HCT116 (cell line): Measurements from ENCODE around the gene GRIN1. TPM values are rescaled to one million over a fixed set of nuclear protein-coding genes. Genes with fewer than 3 reads are reported as not detected.

Experiments used
- ATAC-seq: fragments of 200-7000 bp; cut with Tn5 transposase; 2 replicates; pipeline ENCODE4 v1.9.1; 2020; ENCODE audit warnings: mild to moderate bottlenecking, moderate library complexity
- BruUV-seq: library from RNA; stranded (reverse); fragments of 400-500 nt; replicated peaks from 2 replicates; lab custom pipeline; 2021; lab: Mats Ljungman, UMichigan
- CTCF ChIA-PET: fragments of 300-600 bp; sonication (Branson Sonifier 250); formaldehyde crosslinking; loops from one replicate; lab custom pipeline; 2021; ENCODE audit warnings: antibody characterized with exemption; lab: Charles Lee
- POLR2A ChIA-PET: fragments of 300-600, 350-600 bp; sonication (Branson Sonifier 250); formaldehyde crosslinking; loops from one replicate; lab custom pipeline; 2021; ENCODE audit warnings: antibody characterized with exemption; lab: Charles Lee
- RAD21 ChIA-PET, 2 experiments: fragments of 300-600 bp; sonication (Branson Sonifier 250); formaldehyde crosslinking; loops; one replicate each; lab custom pipeline; 2023; ENCODE audit warnings: low total read pairs in 2 of 2; ENCODE audit not compliant: uncharacterized antibody in 2 of 2, unreplicated experiment in 2 of 2, low non-redundant PET in 1 of 2; lab: Charles Lee
- DNase-seq: peaks from one replicate; pipeline ENCODE4 v3.0.0-alpha.2; 2010; ENCODE audit warnings: low read depth, low spot score
- H2AFZ ChIP-seq: fragments of 200-600 bp; shearing (Covaris generic), sonication (generic); 2 replicates; pipeline ENCODE4 v1.6.1; 2017; ENCODE audit warnings: low read depth, mixed run types, mixed read lengths, antibody characterized with exemption, low read length; ENCODE audit not compliant: poor library complexity, severe bottlenecking
- H3K27ac ChIP-seq: 2 replicates; pipeline ENCODE4 v1.5.1; 2012; ENCODE audit warnings: low read depth, low read length
- H3K27me3 ChIP-seq: fragments of 200-600 bp; sonication (generic); 2 replicates; pipeline ENCODE4 v1.6.1; 2016; ENCODE audit warnings: mixed run types, low read length, mixed read lengths; ENCODE audit not compliant: insufficient read depth
- H3K36me3 ChIP-seq, 2 experiments: fragments of 200-500 bp in 1 of 2; fragments of 200-600 bp in 1 of 2; sonication (Bioruptor generic) in 1 of 2; sonication (generic) in 1 of 2; 2 replicates each; pipeline versions ENCODE4 v1.5.1 to v1.6.1; 2014 to 2016; ENCODE audit warnings: low read length in 2 of 2, inconsistent platforms in 1 of 2, mixed read lengths in 1 of 2, mixed run types in 1 of 2; ENCODE audit not compliant: insufficient read depth in 2 of 2, control insufficient read depth in 1 of 2
- H3K4me1 ChIP-seq, 2 experiments: fragments of 200-600 bp in 1 of 2; sonication (generic) in 1 of 2; 2 replicates each; pipeline versions ENCODE4 v1.5.1 to v1.6.1; 2012 to 2017; ENCODE audit warnings: low read length in 2 of 2, inconsistent platforms in 1 of 2, mild to moderate bottlenecking in 1 of 2, mixed read lengths in 1 of 2, mixed run types in 1 of 2, moderate library complexity in 1 of 2; ENCODE audit not compliant: insufficient read depth in 2 of 2, control insufficient read depth in 1 of 2
- H3K4me2 ChIP-seq: fragments of 200-600 bp; sonication (generic); 2 replicates; pipeline ENCODE4 v1.6.1; 2017; ENCODE audit warnings: mixed run types, low read length, mixed read lengths
- H3K4me3 ChIP-seq, 2 experiments: fragments of 200-600 bp in 1 of 2; sonication (generic) in 1 of 2; replicated peaks in 1 of 2; 2 replicates each; pipeline ENCODE4 v1.5.1; 2011 to 2016; ENCODE audit warnings: low read length in 2 of 2, control low read depth in 1 of 2, low read depth in 1 of 2, mild to moderate bottlenecking in 1 of 2, mixed read lengths in 1 of 2, mixed run types in 1 of 2
- H3K79me2 ChIP-seq: fragments of 200-600 bp; sonication (generic); 2 replicates; pipeline ENCODE4 v1.6.1; 2017; ENCODE audit warnings: mild to moderate bottlenecking, mixed run types, low read length, moderate library complexity, mixed read lengths; ENCODE audit not compliant: insufficient read depth
- H3K9ac ChIP-seq: fragments of 200-600 bp; sonication (generic); 2 replicates; pipeline ENCODE4 v1.6.1; 2016; ENCODE audit warnings: low read length, mixed read lengths
- H3K9me2 ChIP-seq: fragments of 200-600 bp; sonication (generic), shearing (Covaris generic); 2 replicates; pipeline ENCODE4 v1.6.1; 2017; ENCODE audit warnings: mixed run types, mild to moderate bottlenecking, moderate library complexity; ENCODE audit not compliant: insufficient read depth
- H3K9me3 ChIP-seq, 2 experiments: fragments of 200-500 bp in 1 of 2; fragments of 200-600 bp in 1 of 2; sonication (Bioruptor generic) in 1 of 2; sonication (generic) in 1 of 2; 2 replicates each; pipeline ENCODE4 v1.6.1; 2014 to 2017; ENCODE audit warnings: low read length in 2 of 2, mixed read lengths in 2 of 2, inconsistent platforms in 1 of 2, low read depth in 1 of 2, mild to moderate bottlenecking in 1 of 2, mixed run types in 1 of 2, moderate library complexity in 1 of 2; ENCODE audit not compliant: control insufficient read depth in 1 of 2, insufficient read depth in 1 of 2
- H4K20me1 ChIP-seq: fragments of 200-600 bp; sonication (generic), shearing (Covaris generic); 2 replicates; pipeline ENCODE4 v1.6.1; 2017; ENCODE audit warnings: mixed run types, mild to moderate bottlenecking, moderate library complexity; ENCODE audit not compliant: insufficient read depth
- ELF1 ChIP-seq: IDR thresholded peaks from 2 replicates; pipeline ENCODE4 v1.6.1; 2012; ENCODE audit warnings: low read depth, borderline replicate concordance
- POLR2A ChIP-seq: IDR thresholded peaks from 2 replicates; pipeline ENCODE4 v1.7.0; 2011; ENCODE audit warnings: borderline replicate concordance; ENCODE audit not compliant: insufficient read depth, insufficient read length; ENCODE audit errors: extremely low read depth
- POLR2AphosphoS5 ChIP-seq: IDR thresholded peaks from 2 replicates; pipeline ENCODE4 v1.6.1; 2011; ENCODE audit warnings: mild to moderate bottlenecking, low read depth, low read length, moderate library complexity
- RAD21 ChIP-seq: IDR thresholded peaks from 2 replicates; pipeline ENCODE4 v1.6.1; 2012; ENCODE audit warnings: low read depth, mild to moderate bottlenecking
- REST ChIP-seq: IDR thresholded peaks from 2 replicates; pipeline ENCODE4 v1.6.1; 2012; ENCODE audit warnings: low read depth
- TCF7L2 ChIP-seq: IDR thresholded peaks from 2 replicates; pipeline ENCODE4 v1.7.0; 2011; ENCODE audit warnings: borderline replicate concordance, inconsistent platforms; ENCODE audit not compliant: insufficient read depth, insufficient read length; ENCODE audit errors: extremely low read depth
- intact Hi-C: fragments of 100-400 bp; cut with micrococcal nuclease; formaldehyde crosslinking; loops from 2 replicates; pipeline ENCODE4 v1.10.0; 2022
- total RNA-seq: library from RNA; stranded (reverse); gene quantifications from one replicate; pipeline ENCODE4 v1.2.1, GENCODE V29; 2021; ENCODE audit not compliant: unreplicated experiment

GRIN1 gene
- total RNA-seq, 1 experiment from 2014 or later: 23.1 TPM

GRCh38 chr9:137167277-137167746 lies 28.4 kb downstream of the GRIN1 start (continued):
- no peak for TF ChIP-seq REST
- TF ChIP-seq RAD21: no peak

- no peaks in the 10 kb centered on the region for H4K20me1 ChIP-seq
- no peak overlapping the region for H2AFZ ChIP-seq
- intact Hi-C loops: no loop called here
- no peaks in the 10 kb centered on the region for H3K36me3 ChIP-seq
- H3K9me3 ChIP-seq: no peaks in the 10 kb centered on the region
- no peak overlapping the region; the same call in 1 of the 2 replicates for H3K27ac ChIP-seq
- ChIA-PET CTCF (interaction anchor here (0.9 kb wide), 1 partner anchor 21 kb away, joined by 4 read pairs; the partner anchor contains the start of genes ANAPC2 and SSNA1), RAD21 (no interaction called here), POLR2A (interaction anchor here (0.7 to 3.4 kb wide), 4 partner anchors 9 to 98 kb away, joined by 3 to 12 read pairs (median 4); partner anchors contain the start of genes SAPCD2 and SSNA1)
- H3K79me2 ChIP-seq: no peaks in the 10 kb centered on the region
- no peaks in the 10 kb centered on the region for H3K27me3 ChIP-seq
- H3K4me3 ChIP-seq: peak overlapping the region; percentile 41 to 60; a peak in 3 of 4 replicates
- peak overlapping the region; percentile 14; the same call in 1 of the 2 replicates for H3K9ac ChIP-seq
- DNase-seq: no peak
- TF ChIP-seq POLR2A: peak; percentile 20
- no peak for TF ChIP-seq TCF7L2
- no peak for TF ChIP-seq ELF1
- peak; percentile 46 for TF ChIP-seq POLR2AphosphoS5
- ATAC-seq: peak; percentile 29
- no TSS peak for BruUV-seq
- H3K9me2 ChIP-seq: no peaks in the 10 kb centered on the region
- peak overlapping the region; percentile 84 for H3K4me2 ChIP-seq
- peaks cover 18 to 50% of the 10 kb centered on the region in 2 experiments for H3K4me1 ChIP-seq
Measured at GRCh38 chr9:137167747-137168572, 29.0 kb downstream of the GRIN1 start.
